Hematopoietic multipotent progenitor cell treated with erythropoietin and hydrocortisone succinate and interleukin-3 and kit ligand, for 15 days (in vitro differentiated cells): ENCODE measurements around the gene GTF2F1.
"Not testable (repeated sequence)": the region's sequence is repeated elsewhere in the genome, so short reads cannot be mapped to it uniquely, and the experiment has no call there.

Source experiments
- DNase-seq: peaks from one replicate; pipeline ENCODE4 v3.0.0-alpha.2; 2015; ENCODE audit warnings: low spot score

Gene GTF2F1

DNA sequence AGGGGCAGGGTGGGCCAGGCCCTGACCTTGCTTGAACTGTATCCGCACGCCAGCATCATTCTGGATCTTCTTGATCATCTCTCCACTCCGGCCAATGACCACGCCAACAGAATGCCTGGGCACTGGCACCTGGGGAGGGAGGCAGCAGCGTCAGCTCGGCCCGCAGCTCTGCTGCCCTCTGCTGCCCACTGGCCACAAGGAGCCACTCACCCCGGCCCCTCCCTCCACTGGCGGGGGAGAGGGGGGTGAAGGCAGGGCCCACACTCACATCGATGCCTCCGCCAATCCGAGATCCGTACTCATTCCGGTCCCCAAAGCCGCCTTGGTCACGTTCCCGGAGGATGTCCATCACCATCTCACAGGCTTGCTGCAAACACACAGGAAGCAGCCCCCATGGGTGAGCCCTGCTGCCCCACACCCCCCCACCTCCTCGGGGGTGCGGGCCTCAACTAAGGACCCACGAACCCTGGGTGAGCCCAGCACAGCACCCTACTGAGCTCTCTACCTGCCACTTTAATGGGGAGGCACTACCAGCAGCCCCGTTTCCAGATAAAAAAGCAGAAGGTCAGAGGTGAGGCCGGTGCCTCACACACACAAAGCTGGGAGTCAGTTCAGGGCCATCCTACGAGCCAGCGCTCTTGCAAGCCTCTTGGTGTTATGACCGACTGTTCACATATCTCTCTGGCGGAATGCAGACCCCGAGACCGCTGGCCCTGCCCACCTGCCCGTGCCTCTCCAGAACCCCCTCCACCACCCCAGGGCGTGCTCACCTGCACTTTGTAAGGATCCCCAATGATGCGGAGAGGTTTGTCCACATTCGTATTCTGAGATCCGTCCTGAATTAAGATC, 25.0 kb upstream of the GTF2F1 start:
- no peak for DNase-seq

GRCh38 chr19:6416658-6417405, 23.9 kb upstream of the GTF2F1 start:
- DNase-seq: no peak

DNA sequence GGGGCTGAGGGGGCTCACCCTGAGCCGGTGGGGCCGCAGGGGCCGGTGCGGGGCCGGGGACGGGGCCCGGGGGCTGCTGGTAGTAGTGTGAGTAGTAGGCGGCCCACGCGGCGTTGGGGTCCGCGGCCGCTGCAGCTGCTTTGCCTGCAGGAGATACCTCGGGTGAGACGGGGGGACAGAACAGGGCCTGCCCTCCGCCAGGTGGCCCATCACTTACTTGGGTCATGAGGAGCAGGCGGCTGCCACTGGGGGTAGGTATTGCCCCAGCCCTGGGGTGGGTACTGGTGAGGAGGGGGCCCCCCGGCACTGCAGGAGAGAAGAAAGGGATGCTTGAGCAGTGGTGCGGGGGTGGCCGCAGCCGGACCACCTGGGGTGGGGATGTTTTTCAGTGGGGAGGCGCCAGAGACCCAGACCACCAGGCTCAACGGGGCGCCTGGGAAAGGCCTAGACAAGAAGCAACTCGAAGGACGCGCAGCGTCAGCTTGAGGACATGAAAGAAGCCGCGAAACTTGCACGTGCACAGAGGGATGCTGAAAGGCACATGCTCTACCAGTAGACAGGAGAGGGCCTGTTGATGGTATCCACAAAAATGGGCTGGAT, 22.7 kb upstream of the GTF2F1 start:
- DNase-seq: no peak

- no peak for DNase-seq
These were observed 22.0 kb upstream of the GTF2F1 start for GRCh38 chr19:6414793-6415590.

- no peak for DNase-seq
These were observed 21.0 kb upstream of the GTF2F1 start for GRCh38 chr19:6413721-6414643.

DNA sequence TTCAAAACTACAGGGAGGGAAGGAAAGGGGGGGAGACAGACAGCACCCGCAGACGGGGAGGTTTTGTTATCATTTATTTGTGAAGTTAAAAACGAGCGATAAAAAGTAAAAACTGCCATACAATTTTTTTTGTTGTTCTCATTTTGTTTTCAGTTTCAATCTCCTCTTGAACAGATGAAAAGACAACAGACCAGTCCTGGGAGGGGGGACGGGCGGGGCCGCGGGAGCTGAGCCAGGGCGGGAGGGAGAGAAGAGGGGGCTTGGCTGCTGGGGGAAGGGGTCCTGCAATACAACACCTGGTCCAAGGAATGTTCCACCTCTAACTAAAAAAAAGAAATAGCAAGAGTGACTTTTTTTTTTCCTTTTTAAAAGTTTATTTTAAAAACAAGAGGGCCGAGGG, 20.3 kb upstream of the GTF2F1 start:
- DNase-seq: no peak

- peak; percentile 22 for DNase-seq
These were observed 19.6 kb upstream of the GTF2F1 start for GRCh38 chr19:6412447-6413091.

- DNase-seq: no peak
These were observed 19.1 kb upstream of the GTF2F1 start for GRCh38 chr19:6412061-6412446.

GRCh38 chr19:6409346-6409745, 16.4 kb upstream of the GTF2F1 start:
- DNase-seq: no peak

DNA sequence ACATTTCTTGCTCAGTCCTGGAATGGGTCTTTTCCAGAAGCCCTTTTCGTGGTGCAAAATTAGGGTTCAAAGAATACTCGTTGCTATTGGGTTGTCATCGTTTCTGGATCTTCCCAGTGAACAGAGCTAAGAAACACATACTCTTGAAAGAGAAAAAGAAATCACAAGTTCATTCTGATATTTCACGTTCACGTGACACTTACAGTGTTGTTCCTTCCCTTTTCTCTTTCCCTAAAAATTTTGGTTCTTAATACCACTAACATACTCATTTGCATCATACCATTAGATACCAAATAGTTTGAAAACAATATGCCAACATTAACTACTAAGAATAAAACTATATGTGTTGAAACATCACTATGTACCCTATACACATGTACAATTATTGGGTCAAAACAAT, 13.4 kb upstream of the GTF2F1 start:
- no peak for DNase-seq

- DNase-seq: no peak
These were observed 10.1 kb upstream of the GTF2F1 start for GRCh38 chr19:6402837-6403608.

- no peak for DNase-seq
These were observed 9.1 kb upstream of the GTF2F1 start for GRCh38 chr19:6402058-6402457.

- DNase-seq: not testable (repeated sequence)
These were observed 7.3 kb upstream of the GTF2F1 start for GRCh38 chr19:6400062-6400944.

DNA sequence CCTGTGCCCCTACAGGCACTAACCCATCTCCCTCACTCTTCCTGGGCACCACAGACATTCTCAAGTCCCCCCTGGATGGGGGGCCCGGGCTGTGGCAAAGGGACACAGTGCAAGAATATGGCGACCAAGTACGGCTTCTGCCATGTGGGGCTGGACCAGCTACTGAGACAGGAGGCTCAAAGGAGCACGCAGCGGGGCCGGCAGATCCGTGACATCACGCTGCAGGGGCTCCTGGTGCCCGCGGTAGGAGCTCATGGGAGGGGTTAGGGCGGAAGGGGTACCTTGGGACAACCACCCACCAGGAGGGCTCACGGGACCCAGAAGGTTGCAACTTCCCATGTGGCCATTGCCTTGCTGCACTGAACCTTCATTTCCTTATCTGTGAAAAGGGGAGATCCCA, 3.3 kb upstream of the GTF2F1 start:
- DNase-seq: no peak

DNA sequence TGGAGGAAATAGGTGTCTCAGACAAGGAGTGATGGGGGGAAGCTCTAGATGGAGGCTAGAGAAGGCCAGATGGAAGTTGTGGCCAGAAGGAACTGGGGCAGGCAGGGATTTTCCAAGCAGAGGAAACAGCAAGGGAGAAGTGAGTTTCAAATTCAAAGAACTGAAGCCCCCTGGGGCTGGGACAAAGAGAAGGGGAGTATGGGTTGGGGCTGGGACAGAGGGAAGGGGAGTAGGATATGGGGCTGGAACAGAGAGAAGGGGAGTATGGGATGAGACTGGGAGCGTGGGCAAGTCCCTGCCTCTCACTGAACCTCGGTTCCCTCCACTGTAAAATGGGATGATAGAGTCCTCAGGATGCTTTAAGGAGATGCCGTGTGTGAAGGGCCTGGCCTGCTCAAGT, 1.9 kb upstream of the GTF2F1 start:
- no peak for DNase-seq

GRCh38 chr19:6393983-6394412, 1.0 kb upstream of the GTF2F1 start:
- DNase-seq: peak; percentile 54

GRCh38 chr19:6392221-6393073, 517 bp downstream of the GTF2F1 start:
- peak; percentile 10 for DNase-seq

- DNase-seq: no peak
These were observed 5.6 kb downstream of the GTF2F1 start for GRCh38 chr19:6387372-6387771.
